HEK293T (cell line): ENCODE data around the gene COL19A1.
"Not testable (repeated sequence)": the region's sequence is repeated elsewhere in the genome, so short reads cannot be mapped to it uniquely, and the experiment has no call there.

ENCODE experiments used
- ARNT ChIP-seq: fragments of 450-650 bp; IDR thresholded peaks from 2 replicates; pipeline ENCODE4 v1.6.1; 2017; ENCODE audit warnings: mild to moderate bottlenecking
- BHLHE40 ChIP-seq: fragments of 450-650 bp; IDR thresholded peaks from 2 replicates; pipeline ENCODE4 v1.6.1; 2016; ENCODE audit warnings: mild to moderate bottlenecking, moderate library complexity, borderline replicate concordance
- CTBP1 ChIP-seq: fragments of 450-650 bp; IDR thresholded peaks from 2 replicates; pipeline ENCODE4 v1.6.1; 2016; ENCODE audit warnings: borderline replicate concordance
- ELF4 ChIP-seq: fragments of 450-650 bp; IDR thresholded peaks from 2 replicates; pipeline ENCODE4 v1.6.1; 2017; ENCODE audit warnings: antibody characterized with exemption
- FOXA1 ChIP-seq: fragments of 450-650 bp; IDR thresholded peaks from 2 replicates; pipeline ENCODE4 v1.6.1; 2016; ENCODE audit warnings: mild to moderate bottlenecking
- FOXK2 ChIP-seq: fragments of 450-650 bp; IDR thresholded peaks from 2 replicates; pipeline ENCODE4 v1.6.1; 2016; ENCODE audit warnings: mild to moderate bottlenecking
- FOXM1 ChIP-seq: fragments of 450-650 bp; IDR thresholded peaks from 2 replicates; pipeline ENCODE4 v1.6.1; 2017; ENCODE audit warnings: mild to moderate bottlenecking, borderline replicate concordance
- HDGF ChIP-seq: fragments of 450-650 bp; IDR thresholded peaks from 2 replicates; pipeline ENCODE4 v1.6.1; 2017; ENCODE audit warnings: antibody characterized with exemption, borderline replicate concordance
- NFRKB ChIP-seq: fragments of 450-650 bp; IDR thresholded peaks from 2 replicates; pipeline ENCODE4 v1.6.1; 2016; ENCODE audit warnings: mild to moderate bottlenecking, moderate library complexity
- PKNOX1 ChIP-seq: fragments of 450-650 bp; IDR thresholded peaks from 2 replicates; pipeline ENCODE4 v1.6.1; 2016
- SP1 ChIP-seq: fragments of 450-650 bp; IDR thresholded peaks from 2 replicates; pipeline ENCODE4 v1.6.1; 2017
- SUZ12 ChIP-seq: fragments of 450-650 bp; IDR thresholded peaks from 2 replicates; pipeline ENCODE4 v1.6.1; 2016; ENCODE audit warnings: mild to moderate bottlenecking
- TARDBP ChIP-seq: fragments of 450-650 bp; IDR thresholded peaks from 2 replicates; pipeline ENCODE4 v1.6.1; 2016
- ZNF384 ChIP-seq: fragments of 450-650 bp; IDR thresholded peaks from 2 replicates; pipeline ENCODE4 v1.6.1; 2016

- not testable (repeated sequence) for TF ChIP-seq FOXA1, ELF4, SP1, FOXK2, TARDBP, BHLHE40, FOXM1, NFRKB, PKNOX1, HDGF, SUZ12, ZNF384, CTBP1, ARNT
These were observed 99.6 kb downstream of the COL19A1 start for GRCh38 chr6:69965974-69966373.
